G401 (cell line): Measurements from ENCODE around the gene KIF17. TPM values are rescaled to one million over a fixed set of nuclear protein-coding genes. Genes with fewer than 3 reads are reported as not detected.
A peak's percentile ranks its signal among the peaks of the same experiment; 100 is the strongest.

Experiments used
- DNase-seq: peaks from one replicate; pipeline ENCODE4 v3.0.0-alpha.2; 2015; ENCODE audit warnings: low spot score
- in situ Hi-C: cut with HindIII; loops from 2 replicates; pipeline ENCODE4 v1.10.0; 2016; ENCODE audit warnings: low sequenced_read_pairs, mixed read lengths
- total RNA-seq: library from RNA; depleted of rRNA; stranded (reverse); fragments of >200 nt; shearing (Covaris generic); gene quantifications from 2 replicates; pipeline ENCODE4 v1.2.3, GENCODE V29; 2014

The KIF17 gene
- total RNA-seq, 1 experiment from 2014 or later = 1.4 TPM

DNA sequence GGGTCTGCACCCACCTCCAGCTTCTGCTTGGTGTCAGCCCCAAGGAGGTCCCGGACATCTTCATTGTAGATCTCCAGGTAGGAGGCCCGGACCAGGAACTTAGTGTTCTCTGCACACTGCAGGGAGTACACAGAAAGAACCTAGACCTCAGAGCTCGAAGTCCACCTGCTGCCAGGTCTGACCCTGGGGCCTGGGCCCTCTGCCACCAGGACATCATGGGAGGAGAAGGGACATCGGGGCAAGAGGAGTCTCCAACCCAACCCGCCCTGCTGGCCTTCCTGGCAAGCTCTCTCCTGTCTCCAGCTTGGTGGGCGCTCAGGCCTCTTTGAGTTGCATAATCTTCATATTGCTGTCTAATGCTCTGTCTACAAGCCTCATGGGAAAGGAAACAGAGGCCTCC is 4.4 kb downstream of the KIF17 start:
- in situ Hi-C loops = no loop called here
- DNase-seq = no peak

- DNase-seq = no peak
Observed at GRCh38 chr1:20712215-20712577, 5.6 kb downstream of the KIF17 start.

DNA sequence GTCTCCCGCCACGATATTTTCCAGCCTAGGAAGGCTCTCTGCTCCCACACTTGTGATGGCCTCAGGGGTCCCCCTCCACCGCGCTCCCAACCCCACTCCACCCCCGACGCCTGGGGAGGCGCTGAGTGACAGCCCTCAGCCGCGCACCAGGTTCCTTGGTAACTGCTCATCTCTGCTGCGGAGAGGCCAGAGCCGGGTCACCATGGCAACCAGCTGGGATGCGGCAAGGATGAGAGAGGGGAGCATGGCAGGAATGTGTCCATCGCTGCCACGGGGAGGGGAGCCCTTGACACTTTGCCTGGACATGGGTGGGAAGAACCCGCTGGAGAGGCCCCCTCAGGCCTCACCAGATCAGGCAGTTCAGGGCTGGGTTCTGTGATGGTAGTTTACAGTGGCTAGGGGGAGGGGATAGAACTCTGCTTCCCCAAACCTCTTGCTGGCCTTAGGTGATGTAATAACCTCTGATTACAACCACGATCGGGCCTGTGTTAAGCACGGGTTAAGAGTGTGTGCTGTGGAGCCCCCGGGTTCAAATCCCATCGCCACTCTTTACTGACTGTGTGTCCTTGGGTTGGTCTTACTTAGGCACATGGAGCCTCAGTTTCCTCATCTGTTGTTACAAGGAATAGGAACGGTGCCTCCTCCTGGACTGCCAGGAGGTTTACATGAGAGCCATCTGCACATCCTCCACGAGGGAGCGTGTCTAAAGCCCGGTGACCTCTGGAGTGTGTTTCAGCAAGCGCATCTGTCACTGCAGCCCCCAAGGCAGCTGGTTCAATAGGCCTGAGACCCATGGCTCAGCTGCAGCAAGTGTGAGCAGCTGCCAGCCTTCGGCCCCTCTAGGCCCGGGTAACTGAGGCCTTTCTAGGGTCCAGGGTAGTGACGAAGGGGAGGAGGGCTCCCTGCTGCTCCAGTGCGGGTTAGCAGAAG is 6.3 kb downstream of the KIF17 start:
- in situ Hi-C loops = no loop called here
- peak; percentile 60 for DNase-seq

More at GRCh38 chr1:20712215-20712577, 5.6 kb downstream of the KIF17 start:
- in situ Hi-C loops = no loop called here

- in situ Hi-C loops = no loop called here
- no peak for DNase-seq
Observed at GRCh38 chr1:20710469-20711284, 7.1 kb downstream of the KIF17 start.

- no peak for DNase-seq
- in situ Hi-C loops = no loop called here
Observed at GRCh38 chr1:20709868-20710267, 7.9 kb downstream of the KIF17 start.

- no peak for DNase-seq
- in situ Hi-C loops = no loop called here
Observed at GRCh38 chr1:20708891-20709290, 8.9 kb downstream of the KIF17 start.

- in situ Hi-C loops = no loop called here
- no peak for DNase-seq
Observed at GRCh38 chr1:20708057-20708456, 9.8 kb downstream of the KIF17 start.

GRCh38 chr1:20706841-20707240 is 11.0 kb downstream of the KIF17 start:
- in situ Hi-C loops = no loop called here
- no peak for DNase-seq

DNA sequence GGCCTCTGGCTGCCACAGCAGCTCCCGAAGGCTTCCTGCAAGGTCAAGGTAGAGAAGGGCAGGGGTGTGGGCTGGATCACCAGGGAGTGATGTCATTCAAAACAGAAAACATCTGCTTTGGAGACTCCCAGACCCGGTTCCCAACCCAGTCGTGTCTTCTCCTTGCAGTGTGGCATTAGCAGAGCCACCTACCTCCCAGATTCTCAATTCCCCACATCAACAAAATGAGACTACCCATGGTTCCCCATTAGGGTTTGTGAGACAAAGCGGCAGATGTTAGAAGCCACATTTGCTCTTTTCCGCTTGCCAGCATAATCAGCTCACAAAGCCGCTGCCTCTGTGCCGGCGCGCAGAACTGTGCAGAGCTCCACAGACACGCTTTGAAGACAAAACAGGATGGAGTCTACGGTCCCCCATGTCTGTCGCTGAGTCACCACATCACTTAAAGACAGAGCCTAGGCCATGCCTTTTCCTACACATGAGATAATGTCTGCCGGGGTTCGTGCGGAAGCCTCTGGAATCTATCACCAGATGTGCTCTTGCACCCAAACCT is 12.5 kb downstream of the KIF17 start:
- DNase-seq = no peak
- in situ Hi-C loops = no loop called here

GRCh38 chr1:20704390-20705202 is 13.2 kb downstream of the KIF17 start:
- in situ Hi-C loops = no loop called here
- DNase-seq = no peak

DNA sequence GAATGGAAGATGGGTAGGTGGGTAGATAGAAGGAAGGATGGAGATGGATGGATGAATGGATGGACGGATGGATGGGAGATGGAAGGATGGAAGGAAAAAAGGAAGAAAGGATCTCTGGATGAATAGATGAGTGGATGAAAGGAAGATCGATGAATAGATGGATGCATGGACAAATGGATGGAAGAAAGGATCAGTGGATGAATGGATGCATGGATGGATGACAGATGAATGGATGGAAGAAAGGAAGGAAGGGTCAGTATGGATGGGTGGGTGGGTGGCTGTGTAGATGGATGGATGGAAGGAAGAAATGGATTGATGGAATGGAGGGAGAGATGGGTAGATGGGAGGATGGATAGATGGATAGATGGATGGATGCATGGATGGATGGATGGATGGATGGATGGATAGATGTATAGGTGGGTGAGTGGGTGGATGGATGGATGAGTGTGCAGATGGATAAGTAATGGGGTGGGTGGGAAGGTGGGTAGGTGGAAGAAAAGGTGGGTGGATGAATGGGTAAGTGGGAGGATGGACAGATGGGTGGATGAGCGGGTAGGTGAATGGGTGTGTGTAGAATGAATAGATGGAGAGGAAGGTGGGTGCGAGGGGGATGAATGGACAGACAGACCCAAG is 14.6 kb downstream of the KIF17 start:
- no peak for DNase-seq
- in situ Hi-C loops = no loop called here

DNA sequence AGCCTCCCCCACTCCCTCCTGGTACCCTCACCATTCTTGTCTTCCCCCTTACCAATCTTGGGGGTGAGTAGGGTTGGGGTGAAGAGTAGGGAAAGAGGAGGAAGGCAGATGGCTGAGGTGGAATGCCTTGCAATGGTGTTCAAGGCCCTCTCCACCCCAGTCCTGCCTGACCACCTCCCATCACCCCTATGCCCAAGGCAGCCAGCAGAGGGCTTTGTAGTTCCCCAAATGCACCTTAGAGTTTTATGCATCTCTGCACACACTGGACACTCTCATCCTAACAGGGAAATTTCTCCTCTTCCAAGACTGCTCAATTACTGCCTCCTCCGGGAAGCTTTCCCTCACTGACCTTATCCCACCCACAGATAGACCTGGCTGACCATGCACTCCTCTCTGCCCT is 15.4 kb downstream of the KIF17 start:
- in situ Hi-C loops = no loop called here
- peak; percentile 22 for DNase-seq

- no peak for DNase-seq
- in situ Hi-C loops = no loop called here
Observed at GRCh38 chr1:20701847-20702246, 16.0 kb downstream of the KIF17 start.

DNA sequence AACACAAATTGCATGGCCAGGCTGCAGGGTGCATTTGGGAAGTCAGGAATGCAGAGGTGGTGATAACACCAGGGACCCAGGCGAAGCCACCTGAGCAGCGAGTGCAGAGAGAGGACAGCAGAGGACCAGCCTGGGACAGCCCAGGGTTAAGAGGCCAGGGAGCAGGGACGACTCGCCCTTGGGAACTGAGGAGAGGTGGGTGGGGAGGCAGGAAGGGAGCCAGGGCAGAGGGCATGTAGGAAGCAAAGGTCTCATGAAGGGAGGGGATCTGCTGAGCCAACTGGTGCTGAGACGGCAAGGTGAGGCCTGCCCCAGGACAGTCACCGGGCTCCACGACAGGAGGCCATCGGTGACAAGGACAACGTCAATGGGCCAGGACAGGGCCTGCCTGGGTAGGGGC is 16.4 kb downstream of the KIF17 start:
- in situ Hi-C loops = no loop called here
- no peak for DNase-seq

DNA sequence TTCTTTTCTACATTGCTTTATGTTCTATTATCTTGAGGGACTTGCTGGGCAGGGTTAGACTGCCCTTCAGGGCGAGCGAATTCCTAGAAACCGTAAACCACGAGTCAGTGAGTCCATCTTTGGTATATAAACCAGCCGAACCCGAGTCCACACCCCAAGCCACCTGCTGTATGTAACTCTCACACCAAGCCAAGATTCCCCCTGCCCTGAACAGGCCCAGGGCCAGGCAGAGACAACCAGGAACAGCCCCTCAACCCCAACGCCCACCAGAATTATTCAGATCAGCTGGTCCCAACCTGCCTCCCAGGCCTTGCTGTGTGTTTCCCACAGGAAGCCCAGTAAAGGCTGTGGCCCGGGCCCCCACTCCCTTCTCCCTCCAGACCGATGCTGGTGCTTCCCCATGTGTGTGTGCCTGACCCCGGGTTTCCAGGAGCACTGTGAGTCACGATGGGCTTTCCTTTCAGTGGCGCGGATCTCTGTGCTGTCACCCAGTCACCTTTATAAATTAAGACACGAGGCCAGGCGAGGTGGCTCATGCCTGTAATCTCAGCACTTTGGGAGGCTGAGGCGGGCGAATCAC is 17.1 kb downstream of the KIF17 start:
- in situ Hi-C loops = no loop called here
- DNase-seq = no peak

DNA sequence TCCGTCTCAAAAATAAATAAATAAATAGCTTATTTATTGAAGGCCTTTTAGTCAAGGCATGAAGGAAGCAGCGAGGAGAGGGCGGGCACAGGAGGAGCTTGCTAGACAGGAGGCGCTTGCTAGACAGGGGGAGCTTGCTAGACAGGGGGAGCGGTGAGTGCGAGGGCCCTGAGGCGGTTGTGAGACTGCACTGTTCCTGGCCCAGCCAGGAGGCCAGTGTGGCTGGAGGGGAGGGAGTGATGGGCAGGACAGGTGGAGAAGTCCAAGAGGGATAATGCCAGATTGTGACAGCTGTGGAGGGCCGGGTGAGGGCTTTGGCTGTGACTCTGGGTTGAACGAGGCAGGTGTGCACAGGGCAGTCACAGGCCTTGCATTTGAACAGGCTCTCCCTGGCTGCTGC is 18.2 kb downstream of the KIF17 start:
- in situ Hi-C loops = no loop called here

DNA sequence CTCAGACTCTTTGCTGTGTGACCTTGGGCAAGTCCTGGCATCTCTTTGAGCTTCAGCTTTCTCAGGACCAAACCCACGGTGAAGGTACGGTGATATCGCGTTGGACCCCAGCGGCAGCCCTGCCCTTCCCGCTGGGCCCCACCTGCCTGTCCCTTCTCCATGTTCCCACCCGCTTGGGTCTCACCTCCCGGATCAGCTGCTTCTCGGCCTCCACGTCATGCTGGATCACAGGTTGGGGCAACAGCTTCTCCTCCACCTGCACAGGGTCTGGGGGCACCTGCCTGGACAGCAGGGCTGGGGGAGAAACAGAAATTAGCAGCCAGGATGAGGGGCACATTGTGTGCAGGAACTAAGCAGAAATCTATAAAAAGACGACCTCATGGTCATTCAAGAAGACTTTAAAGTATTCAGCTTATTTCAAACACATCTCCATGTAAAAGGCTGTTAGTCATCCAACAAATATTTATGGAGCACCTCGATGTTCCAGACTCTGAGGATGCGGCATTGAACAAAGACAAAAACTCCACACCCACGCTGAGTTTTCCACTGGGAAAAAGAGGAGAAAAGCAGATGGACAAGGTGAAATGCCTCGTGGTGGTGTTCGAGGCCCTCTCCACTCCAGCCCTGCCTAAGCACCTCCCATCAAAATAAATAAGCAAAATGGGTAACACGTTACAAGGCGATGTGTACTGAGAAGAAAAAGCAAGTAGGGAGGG is 19.5 kb downstream of the KIF17 start:
- in situ Hi-C loops = no loop called here
- DNase-seq = no peak

More for the DNA sequence above, 18.2 kb downstream of the KIF17 start:
- no peak for DNase-seq

- in situ Hi-C loops = no loop called here
- DNase-seq = no peak
Observed at GRCh38 chr1:20697563-20697962, 20.2 kb downstream of the KIF17 start.
